ACC112 (cell line): ENCODE measurements around the gene NOP53.
"Not testable (repeated sequence)": the region's sequence is repeated elsewhere in the genome, so short reads cannot be mapped to it uniquely, and the experiment has no call there.

Experiments used
- H2AFZ ChIP-seq: fragments of 200-600 bp; sonication (generic); one replicate; pipeline ENCODE4 v1.6.0; 2017; ENCODE audit warnings: antibody characterized with exemption, low read length; ENCODE audit not compliant: unreplicated experiment
- H3K27ac ChIP-seq: fragments of 200-600 bp; sonication (generic); 2 replicates; pipeline ENCODE4 v1.5.1; 2014; ENCODE audit warnings: low read depth, mild to moderate bottlenecking, antibody characterized with exemption, low read length, moderate library complexity
- H3K27me3 ChIP-seq: fragments of 200-600 bp; sonication (generic); 2 replicates; pipeline ENCODE4 v1.6.1; 2014; ENCODE audit warnings: mild to moderate bottlenecking, antibody characterized with exemption, low read length, moderate library complexity, mixed read lengths; ENCODE audit not compliant: insufficient read depth
- H3K36me3 ChIP-seq: fragments of 200-600 bp; sonication (generic); 2 replicates; pipeline ENCODE4 v1.6.1; 2016; ENCODE audit warnings: mild to moderate bottlenecking, antibody characterized with exemption, low read length, moderate library complexity, mixed read lengths; ENCODE audit not compliant: insufficient read depth
- H3K4me1 ChIP-seq: fragments of 200-600 bp; sonication (generic); one replicate; pipeline ENCODE4 v1.6.1; 2016; ENCODE audit warnings: low read length, mixed read lengths; ENCODE audit not compliant: insufficient read depth, unreplicated experiment, control insufficient read depth
- H3K4me3 ChIP-seq: fragments of 200-600 bp; sonication (generic); 2 replicates; pipeline ENCODE4 v1.5.1; 2014; ENCODE audit warnings: mild to moderate bottlenecking, low read depth, low read length
- H3K79me2 ChIP-seq: fragments of 200-600 bp; sonication (generic); one replicate; pipeline ENCODE4 v1.6.0; 2016; ENCODE audit warnings: low read length; ENCODE audit not compliant: control insufficient read depth, unreplicated experiment, insufficient read depth

Gene NOP53

GRCh38 chr19:47792616-47793015 lies 47.3 kb downstream of the NOP53 start:
- Histone ChIP-seq H3K79me2 (no peaks in the 10 kb centered on the region), H3K4me3 (no peak overlapping the region), H3K36me3 (no peaks in the 10 kb centered on the region), H3K27me3 (no peaks in the 10 kb centered on the region), H2AFZ (no peak overlapping the region), H3K4me1 (no peaks in the 10 kb centered on the region), H3K27ac (no peak overlapping the region)

DNA sequence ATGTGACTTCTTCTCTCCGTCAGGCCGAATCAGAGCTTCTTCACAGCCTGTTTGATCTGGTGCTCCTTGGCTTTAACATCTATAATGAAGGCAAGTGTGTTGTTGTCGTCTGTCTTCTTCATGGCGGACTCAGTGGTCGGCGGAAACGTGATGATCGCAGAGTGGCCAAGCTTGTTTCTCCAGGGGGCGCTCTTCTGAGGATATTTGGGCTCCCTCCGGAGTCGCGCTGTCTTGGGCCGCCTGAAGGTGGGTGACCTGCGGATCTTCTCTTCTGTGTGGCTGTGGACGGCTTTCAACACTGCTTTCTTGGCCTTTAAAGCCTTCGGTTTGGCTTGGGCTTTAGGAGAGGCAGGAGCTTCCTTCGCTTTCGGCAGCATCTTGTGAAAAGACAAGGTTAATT lies 49.2 kb downstream of the NOP53 start:
- Histone ChIP-seq H3K4me1 (no peaks in the 10 kb centered on the region), H3K27me3 (no peaks in the 10 kb centered on the region), H3K36me3 (no peaks in the 10 kb centered on the region), H3K79me2 (no peaks in the 10 kb centered on the region), H3K4me3 (no peak overlapping the region), H3K27ac (no peak overlapping the region), H2AFZ (no peak overlapping the region)

GRCh38 chr19:47796785-47797184 lies 51.4 kb downstream of the NOP53 start:
- Histone ChIP-seq H3K36me3 (no peaks in the 10 kb centered on the region), H2AFZ (no peak overlapping the region), H3K4me1 (no peaks in the 10 kb centered on the region), H3K4me3 (no peak overlapping the region), H3K79me2 (no peaks in the 10 kb centered on the region), H3K27ac (no peak overlapping the region), H3K27me3 (no peaks in the 10 kb centered on the region)

- H3K27me3 ChIP-seq = no peaks in the 10 kb centered on the region
- H3K4me3 ChIP-seq = no peak overlapping the region
- H3K27ac ChIP-seq = no peak overlapping the region
- no peaks in the 10 kb centered on the region for H3K79me2 ChIP-seq
- H3K4me1 ChIP-seq = no peaks in the 10 kb centered on the region
- no peaks in the 10 kb centered on the region for H3K36me3 ChIP-seq
- H2AFZ ChIP-seq = no peak overlapping the region
Measured at GRCh38 chr19:47797996-47798903, 52.9 kb downstream of the NOP53 start.

DNA sequence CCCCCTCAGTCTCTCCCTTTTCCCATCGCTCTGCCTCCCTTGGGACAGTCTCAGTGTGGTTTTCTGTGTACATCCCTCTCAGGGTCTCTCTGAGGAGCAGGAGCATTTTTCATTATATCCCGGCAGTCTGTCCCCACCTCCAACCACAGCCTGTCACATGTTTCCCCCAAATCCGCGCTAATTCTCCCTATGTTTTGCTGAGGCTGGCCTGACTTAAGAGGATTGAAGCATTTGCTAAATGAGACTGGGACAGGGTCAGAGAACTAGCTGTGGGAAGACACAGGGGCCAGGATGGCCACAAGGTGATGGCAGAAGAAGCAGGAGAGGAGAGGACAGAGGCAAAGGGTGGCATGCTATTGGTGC lies 53.5 kb downstream of the NOP53 start:
- no peaks in the 10 kb centered on the region for H3K79me2 ChIP-seq
- no peaks in the 10 kb centered on the region for H3K27me3 ChIP-seq
- no peak overlapping the region for H2AFZ ChIP-seq
- H3K4me3 ChIP-seq = no peak overlapping the region
- H3K36me3 ChIP-seq = no peaks in the 10 kb centered on the region
- no peaks in the 10 kb centered on the region for H3K4me1 ChIP-seq
- no peak overlapping the region for H3K27ac ChIP-seq

DNA sequence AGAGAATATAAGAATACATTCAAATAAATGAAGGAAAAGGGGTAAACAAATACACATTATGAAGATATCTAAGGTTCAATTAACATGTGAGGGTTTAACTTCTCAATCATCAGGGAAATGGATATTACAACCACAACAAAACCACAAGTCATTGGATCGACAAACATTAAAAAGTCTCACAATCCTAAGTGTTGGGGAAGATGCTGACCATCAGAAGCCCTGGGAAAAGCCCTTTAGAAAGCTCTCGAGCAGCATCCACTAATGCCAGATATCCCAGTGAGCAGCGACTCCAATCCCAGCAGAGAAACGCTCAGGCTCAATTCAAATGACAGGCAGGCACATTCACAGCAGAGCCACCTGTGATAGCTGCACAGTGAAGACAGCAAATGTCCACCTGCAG lies 55.9 kb downstream of the NOP53 start:
- no peaks in the 10 kb centered on the region for H3K4me1 ChIP-seq
- H3K4me3 ChIP-seq = no peak overlapping the region
- H3K27ac ChIP-seq = no peak overlapping the region
- H3K79me2 ChIP-seq = no peaks in the 10 kb centered on the region
- H3K36me3 ChIP-seq = no peaks in the 10 kb centered on the region
- H2AFZ ChIP-seq = no peak overlapping the region
- H3K27me3 ChIP-seq = no peaks in the 10 kb centered on the region

DNA sequence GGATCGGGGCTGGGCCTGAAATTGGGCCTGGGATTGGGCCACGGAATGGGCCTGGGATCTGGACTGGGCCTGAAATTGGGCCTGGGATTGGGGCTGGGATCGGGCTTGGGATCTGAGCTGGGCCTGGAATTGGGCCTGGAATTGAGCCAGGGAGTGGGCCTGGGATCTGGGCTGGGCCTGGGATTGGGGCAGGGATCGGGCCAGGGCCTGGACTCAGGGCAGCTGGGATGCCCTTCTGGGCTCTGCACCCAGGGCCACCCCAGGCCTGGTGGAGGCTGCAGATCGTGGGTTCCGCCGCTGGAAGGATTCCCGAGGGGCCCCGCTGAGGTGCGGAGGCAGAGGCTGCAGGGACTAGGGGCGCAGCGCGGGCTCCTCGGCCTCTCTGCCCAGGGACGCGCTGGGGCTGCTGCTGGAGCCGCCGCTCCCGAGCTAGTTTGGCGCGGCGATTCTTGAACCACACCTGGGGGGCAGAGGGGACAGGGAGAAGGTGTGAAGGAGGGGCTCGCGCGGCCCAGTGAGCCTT lies 57.2 kb downstream of the NOP53 start:
- H3K4me3 ChIP-seq = no peak overlapping the region
- H3K27ac ChIP-seq = no peak overlapping the region
- no peak overlapping the region for H2AFZ ChIP-seq
- H3K79me2 ChIP-seq = no peaks in the 10 kb centered on the region
- H3K27me3 ChIP-seq = no peaks in the 10 kb centered on the region
- no peaks in the 10 kb centered on the region for H3K36me3 ChIP-seq
- no peaks in the 10 kb centered on the region for H3K4me1 ChIP-seq

DNA sequence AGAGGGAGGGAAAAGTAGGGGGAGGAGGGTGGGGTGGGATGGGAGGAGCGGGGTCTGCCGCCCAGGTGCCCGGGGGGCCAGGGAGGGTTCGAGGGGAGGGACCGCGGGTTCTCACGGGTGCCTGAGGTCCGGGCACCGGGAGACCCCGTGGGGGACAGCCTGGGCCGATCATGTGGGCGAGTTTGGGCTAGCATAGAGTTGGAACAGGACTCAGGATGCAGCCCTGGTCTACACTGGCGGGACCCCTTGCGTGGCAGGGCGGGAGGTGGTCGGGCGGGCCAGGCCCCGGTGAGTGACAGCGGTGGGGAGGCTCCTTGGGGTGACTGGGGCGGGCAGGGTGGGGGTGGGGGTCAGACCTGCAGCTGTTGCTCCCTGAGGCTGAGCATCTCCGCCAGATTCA lies 57.8 kb downstream of the NOP53 start:
- not testable (repeated sequence) for H3K27me3 ChIP-seq, H3K36me3 ChIP-seq, H3K4me1 ChIP-seq, H3K27ac ChIP-seq, H3K79me2 ChIP-seq, H2AFZ ChIP-seq, H3K4me3 ChIP-seq

GRCh38 chr19:47803671-47804070 lies 58.3 kb downstream of the NOP53 start:
- H3K27ac ChIP-seq, H2AFZ ChIP-seq, H3K27me3 ChIP-seq, H3K4me3 ChIP-seq, H3K79me2 ChIP-seq, H3K4me1 ChIP-seq, H3K36me3 ChIP-seq: not testable (repeated sequence)

GRCh38 chr19:47804451-47804850 lies 59.1 kb downstream of the NOP53 start, which contains the start of gene TPRX1:
TSS of gene TPRX1 (minus strand) at chr19:47804551. CDS start at chr19:47804539, 12 bp downstream.
- not testable (repeated sequence) for H3K4me1 ChIP-seq, H3K27ac ChIP-seq, H3K27me3 ChIP-seq, H2AFZ ChIP-seq, H3K36me3 ChIP-seq, H3K4me3 ChIP-seq, H3K79me2 ChIP-seq

DNA sequence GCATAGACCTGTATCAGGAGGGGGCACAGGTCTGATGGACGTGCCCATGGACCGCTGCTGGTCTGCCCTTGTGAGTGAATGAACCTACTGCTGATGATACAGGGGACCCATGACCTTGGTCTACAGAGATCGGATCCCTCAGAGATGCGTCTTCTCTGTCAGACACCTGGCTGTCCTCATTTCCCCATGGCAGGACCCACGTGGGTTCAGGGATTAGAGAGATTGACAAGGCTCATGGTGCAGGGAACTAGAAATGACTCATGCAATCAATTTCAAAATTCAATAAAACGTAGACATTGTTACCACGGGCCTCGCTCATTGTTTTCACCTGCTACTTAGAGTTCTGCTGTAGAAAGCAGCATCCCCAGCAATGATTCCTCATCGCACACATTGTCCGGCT lies 60.0 kb downstream of the NOP53 start:
- Histone ChIP-seq H3K4me3 (no peak overlapping the region), H3K27me3 (no peaks in the 10 kb centered on the region), H3K36me3 (no peaks in the 10 kb centered on the region)

More for the DNA sequence above, 60.0 kb downstream of the NOP53 start:
- Histone ChIP-seq H2AFZ (no peak overlapping the region), H3K4me1 (no peaks in the 10 kb centered on the region), H3K79me2 (no peaks in the 10 kb centered on the region), H3K27ac (no peak overlapping the region)
